HUES6 (cell line): ENCODE data around the gene RPL13.

Experiments used
- H3K27ac ChIP-seq: 2 replicates; pipeline ENCODE4 v1.7.0; 2013; ENCODE audit warnings: low read depth, mild to moderate bottlenecking, low read length, inconsistent platforms
- H3K27me3 ChIP-seq: 2 replicates; pipeline ENCODE4 v1.6.1; 2013; ENCODE audit warnings: low read length; ENCODE audit not compliant: control insufficient read depth, insufficient read depth
- H3K36me3 ChIP-seq: 2 replicates; pipeline ENCODE4 v1.6.1; 2013; ENCODE audit warnings: low read length; ENCODE audit not compliant: control insufficient read depth, insufficient read depth
- H3K4me1 ChIP-seq: 2 replicates; pipeline ENCODE4 v1.6.1; 2013; ENCODE audit warnings: low read length; ENCODE audit not compliant: control insufficient read depth, insufficient read depth
- H3K4me3 ChIP-seq: 2 replicates; pipeline ENCODE4 v1.5.1; 2013; ENCODE audit warnings: low read depth, low read length
- H3K9ac ChIP-seq: one replicate; pipeline ENCODE4 v1.6.1; 2013; ENCODE audit warnings: mild to moderate bottlenecking, low read length
- H3K9me3 ChIP-seq: 2 replicates; pipeline ENCODE4 v1.6.1; 2013; ENCODE audit warnings: low read depth, low read length; ENCODE audit not compliant: control insufficient read depth, insufficient read depth

RPL13 gene

DNA sequence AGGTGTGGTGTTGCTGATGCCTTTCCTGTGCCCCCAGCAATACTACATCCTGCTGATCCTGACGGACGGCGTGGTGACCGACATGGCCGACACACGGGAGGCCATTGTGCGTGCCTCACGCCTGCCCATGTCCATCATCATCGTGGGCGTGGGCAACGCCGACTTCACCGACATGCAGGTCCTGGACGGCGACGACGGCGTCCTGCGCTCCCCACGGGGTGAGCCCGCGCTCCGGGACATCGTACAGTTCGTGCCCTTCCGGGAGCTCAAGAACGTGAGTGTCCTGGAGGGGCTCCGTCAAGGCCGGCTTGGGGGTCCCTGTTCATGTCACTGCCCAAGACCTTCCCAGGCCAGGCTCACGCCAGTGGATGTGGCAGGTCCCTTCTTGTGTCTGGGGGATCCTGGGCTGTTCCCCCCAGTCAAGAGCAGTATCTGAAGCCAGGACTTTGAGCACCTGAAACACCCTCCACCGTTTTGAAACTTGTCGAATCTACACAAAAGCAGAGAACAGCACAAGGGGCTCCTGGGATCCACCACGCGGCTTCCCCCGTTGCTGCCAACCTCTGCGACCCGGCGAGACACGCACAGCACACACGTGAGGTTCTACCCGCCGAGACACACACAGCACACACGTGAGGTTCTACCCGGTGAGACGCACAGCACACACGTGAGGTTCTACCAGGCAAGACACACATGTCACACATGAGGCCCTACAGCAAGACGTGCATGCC lies 35.0 kb downstream of the RPL13 start:
- Histone ChIP-seq H3K9ac (no peak overlapping the region), H3K27ac (no peak overlapping the region), H3K4me3 (no peak overlapping the region), H3K27me3 (no peaks in the 10 kb centered on the region), H3K36me3 (peaks cover 4% of the 10 kb centered on the region; the same call in 1 of the 2 replicates), H3K4me1 (peaks cover 5% of the 10 kb centered on the region; the same call in 1 of the 2 replicates), H3K9me3 (no peaks in the 10 kb centered on the region)

DNA sequence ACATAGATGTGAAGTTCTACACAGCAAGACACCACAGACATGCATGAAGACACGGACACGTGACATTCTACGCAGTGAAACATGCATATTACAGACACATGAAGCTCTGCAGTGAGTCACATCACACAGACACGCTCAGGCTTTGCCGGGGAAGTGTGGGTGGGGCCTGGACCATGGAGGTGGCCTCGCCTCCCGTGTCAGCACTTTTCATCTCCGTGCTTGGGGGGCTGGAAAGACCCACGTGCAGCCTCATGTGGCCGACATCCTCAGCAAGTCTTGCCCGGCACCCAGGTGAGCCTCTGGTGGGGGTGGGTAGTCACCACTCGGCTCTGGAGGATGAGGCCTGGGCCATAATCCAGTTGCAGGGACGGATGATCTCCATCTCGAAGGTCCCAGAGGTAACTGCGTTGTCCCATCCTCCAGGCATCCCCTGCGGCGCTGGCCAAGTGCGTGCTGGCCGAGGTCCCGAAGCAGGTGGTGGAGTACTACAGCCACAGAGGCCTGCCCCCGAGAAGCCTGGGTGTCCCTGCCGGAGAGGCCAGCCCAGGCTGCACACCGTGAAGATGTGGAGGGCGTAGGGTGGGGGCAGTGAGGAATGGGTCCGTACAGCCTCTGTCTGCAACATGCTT lies 35.7 kb downstream of the RPL13 start:
- no peak overlapping the region for H3K9ac ChIP-seq
- H3K27me3 ChIP-seq = no peaks in the 10 kb centered on the region
- peaks cover 4% of the 10 kb centered on the region; the same call in 1 of the 2 replicates for H3K36me3 ChIP-seq
- no peak overlapping the region for H3K4me3 ChIP-seq
- H3K27ac ChIP-seq = no peak overlapping the region
- no peaks in the 10 kb centered on the region for H3K9me3 ChIP-seq
- H3K4me1 ChIP-seq = peaks cover 5% of the 10 kb centered on the region; the same call in 1 of the 2 replicates

DNA sequence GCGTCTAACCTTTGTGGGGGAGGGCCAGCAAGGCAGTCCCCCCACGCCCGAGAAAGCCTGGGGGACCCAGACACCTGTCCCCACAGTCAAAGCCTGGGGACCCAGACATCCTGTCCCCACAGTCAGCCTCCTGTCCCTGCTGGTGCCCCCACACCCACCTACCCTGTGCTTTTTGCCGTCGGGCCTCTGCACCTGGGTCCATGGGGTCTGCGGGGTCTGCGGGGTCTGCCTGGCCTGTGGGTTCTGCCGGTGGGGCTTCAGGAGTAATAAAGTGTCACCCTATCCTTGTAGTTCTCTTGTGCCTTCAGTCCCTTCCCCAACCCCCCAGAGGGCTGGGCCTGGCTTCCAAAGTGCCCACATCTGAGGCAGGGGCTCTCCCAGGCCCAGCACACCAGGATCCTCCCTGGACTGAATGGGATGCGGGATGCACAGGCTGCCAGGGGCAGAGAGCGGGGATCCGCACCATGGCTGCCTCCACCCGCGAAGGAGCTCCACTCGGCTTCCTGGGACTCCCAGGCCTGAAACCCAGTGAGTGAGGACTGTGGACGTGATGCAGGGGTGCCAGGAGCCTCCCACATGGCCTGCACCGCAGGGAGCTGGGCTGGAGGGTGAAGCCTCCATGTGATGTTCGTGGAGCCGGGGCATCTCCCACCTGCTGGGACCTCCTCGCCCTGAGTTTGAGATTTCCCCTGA lies 36.6 kb downstream of the RPL13 start:
- H3K27ac ChIP-seq = no peak overlapping the region

DNA sequence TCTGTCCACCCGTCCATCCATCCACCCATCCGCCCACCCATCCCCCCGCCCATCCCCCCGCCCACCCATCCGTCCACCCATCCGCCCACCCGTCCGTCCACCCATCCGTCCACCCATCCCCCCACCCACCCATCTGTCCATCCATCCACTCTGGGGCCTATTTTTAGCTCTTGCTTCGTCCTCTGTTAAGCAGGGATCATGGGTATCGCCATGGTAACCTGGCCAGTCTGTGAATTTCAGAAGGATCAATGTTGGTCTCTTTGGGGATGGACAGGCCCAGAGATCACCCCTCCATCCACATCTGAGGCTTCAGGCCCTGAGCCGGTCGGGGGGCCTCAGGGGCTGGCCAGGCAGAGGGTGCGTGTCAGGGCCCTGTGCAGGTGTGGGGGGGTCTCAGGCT lies 37.7 kb downstream of the RPL13 start:
- H3K4me1 ChIP-seq = peaks cover 18% of the 10 kb centered on the region; the same call in 1 of the 2 replicates
- no peak overlapping the region for H3K9ac ChIP-seq
- no peaks in the 10 kb centered on the region for H3K9me3 ChIP-seq
- H3K4me3 ChIP-seq = no peak overlapping the region
- H3K27me3 ChIP-seq = no peaks in the 10 kb centered on the region
- H3K36me3 ChIP-seq = peaks cover 4% of the 10 kb centered on the region; the same call in 1 of the 2 replicates
- H3K27ac ChIP-seq = no peak overlapping the region

More for the DNA sequence above, 36.6 kb downstream of the RPL13 start:
- Histone ChIP-seq H3K27me3 (no peaks in the 10 kb centered on the region), H3K9me3 (no peaks in the 10 kb centered on the region), H3K9ac (no peak overlapping the region), H3K4me1 (peaks cover 8% of the 10 kb centered on the region; the same call in 1 of the 2 replicates), H3K4me3 (no peak overlapping the region), H3K36me3 (peaks cover 4% of the 10 kb centered on the region; the same call in 1 of the 2 replicates)

DNA sequence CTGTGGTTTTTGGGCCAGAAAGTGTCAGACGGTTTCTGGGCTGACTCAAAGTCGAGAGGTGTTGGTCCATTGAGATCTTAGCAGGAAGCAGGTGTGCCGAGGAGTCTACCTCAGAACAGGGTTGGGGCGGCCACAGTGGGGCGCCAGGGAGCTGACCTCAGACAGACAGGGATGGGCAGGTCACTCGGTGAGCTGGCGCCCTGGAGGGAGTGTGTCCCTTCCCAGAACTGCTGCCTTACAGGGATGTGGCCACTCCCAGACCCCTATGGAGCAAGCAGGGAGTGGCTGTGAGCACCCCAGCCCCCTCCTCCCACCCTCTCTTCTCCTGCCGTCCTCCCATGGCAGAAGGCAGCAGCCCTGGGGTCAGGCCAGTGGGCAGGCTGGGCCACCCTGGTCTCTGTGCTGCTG lies 39.0 kb downstream of the RPL13 start:
- no peak overlapping the region for H3K9ac ChIP-seq
- H3K9me3 ChIP-seq = no peaks in the 10 kb centered on the region
- H3K4me3 ChIP-seq = no peak overlapping the region
- peaks cover 18% of the 10 kb centered on the region; the same call in 1 of the 2 replicates for H3K4me1 ChIP-seq
- no peak overlapping the region for H3K27ac ChIP-seq
- no peaks in the 10 kb centered on the region for H3K27me3 ChIP-seq
- H3K36me3 ChIP-seq = peaks cover 4% of the 10 kb centered on the region; the same call in 1 of the 2 replicates

DNA sequence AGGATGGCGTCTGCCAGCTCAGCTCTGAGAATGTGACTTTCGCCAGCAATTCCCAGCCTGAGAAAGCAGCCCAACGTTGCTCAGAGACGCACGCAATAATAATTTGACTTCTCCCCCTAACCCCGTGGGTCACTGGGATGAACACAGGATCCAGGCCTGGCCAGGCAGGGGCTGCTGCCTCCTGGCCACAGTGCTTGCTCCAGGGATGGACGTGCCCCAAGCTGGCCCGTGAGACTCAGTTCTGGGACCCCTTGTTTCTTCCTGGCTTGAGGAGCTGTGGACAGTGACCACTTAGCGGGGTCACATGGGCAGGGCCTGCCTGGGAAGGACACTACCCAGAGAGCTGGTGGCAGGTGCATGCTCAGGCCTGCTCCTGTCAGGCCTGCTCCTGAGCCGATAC lies 39.4 kb downstream of the RPL13 start:
- no peaks in the 10 kb centered on the region for H3K27me3 ChIP-seq
- H3K36me3 ChIP-seq = peaks cover 4% of the 10 kb centered on the region; the same call in 1 of the 2 replicates
- no peak overlapping the region for H3K27ac ChIP-seq

DNA sequence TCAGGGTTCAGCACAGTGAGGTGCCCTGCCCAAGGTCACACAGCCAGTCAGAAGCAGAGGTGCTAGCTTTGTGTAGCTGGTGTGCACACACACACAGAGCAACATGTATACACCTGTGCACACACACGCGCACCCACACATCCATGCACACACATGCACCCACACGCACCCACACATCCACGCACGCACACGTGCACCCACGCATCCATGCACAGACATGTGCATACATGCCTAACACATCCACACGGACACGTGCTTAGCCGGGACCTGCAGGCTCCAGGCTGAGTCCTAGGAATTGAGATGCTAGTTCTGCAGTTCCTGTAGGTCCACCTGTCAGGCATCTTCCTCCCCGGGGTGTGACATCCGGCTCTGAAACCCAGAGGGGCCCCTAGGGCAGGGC lies 39.9 kb downstream of the RPL13 start:
- no peak overlapping the region for H3K9ac ChIP-seq
- H3K4me1 ChIP-seq = peaks cover 18% of the 10 kb centered on the region; the same call in 1 of the 2 replicates
- no peaks in the 10 kb centered on the region for H3K9me3 ChIP-seq
- peaks cover 4% of the 10 kb centered on the region; the same call in 1 of the 2 replicates for H3K36me3 ChIP-seq
- H3K27me3 ChIP-seq = no peaks in the 10 kb centered on the region
- no peak overlapping the region for H3K27ac ChIP-seq
- H3K4me3 ChIP-seq = no peak overlapping the region

More for the DNA sequence above, 39.4 kb downstream of the RPL13 start:
- H3K9ac ChIP-seq = no peak overlapping the region
- H3K9me3 ChIP-seq = no peaks in the 10 kb centered on the region
- peaks cover 18% of the 10 kb centered on the region; the same call in 1 of the 2 replicates for H3K4me1 ChIP-seq
- H3K4me3 ChIP-seq = no peak overlapping the region

DNA sequence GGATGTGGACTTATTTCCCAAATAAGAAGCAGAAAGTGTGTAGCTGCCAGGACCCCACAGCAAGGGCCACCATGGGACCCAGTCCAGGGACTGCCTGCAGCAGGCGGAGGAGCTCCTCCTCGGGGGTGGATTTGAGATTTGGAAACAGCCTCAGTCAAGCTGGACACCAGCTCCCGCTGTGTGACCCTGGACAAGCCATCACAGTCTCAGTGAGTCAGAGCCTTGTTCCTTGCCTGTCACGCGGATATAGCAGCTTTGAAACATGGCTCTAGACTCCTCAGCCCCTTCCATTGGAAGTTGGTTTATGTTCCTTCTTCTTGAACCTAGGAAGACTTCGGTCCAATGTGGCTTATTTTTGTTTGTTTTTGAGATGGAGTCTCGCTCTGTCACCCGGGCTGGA lies 40.5 kb downstream of the RPL13 start:
- no peak overlapping the region for H3K9ac ChIP-seq
- no peak overlapping the region for H3K4me3 ChIP-seq
- no peaks in the 10 kb centered on the region for H3K27me3 ChIP-seq
- no peaks in the 10 kb centered on the region for H3K9me3 ChIP-seq
- peaks cover under 1% of the 10 kb centered on the region; the same call in 1 of the 2 replicates for H3K36me3 ChIP-seq
- no peak overlapping the region for H3K27ac ChIP-seq
- peaks cover 18% of the 10 kb centered on the region; the same call in 1 of the 2 replicates for H3K4me1 ChIP-seq

DNA sequence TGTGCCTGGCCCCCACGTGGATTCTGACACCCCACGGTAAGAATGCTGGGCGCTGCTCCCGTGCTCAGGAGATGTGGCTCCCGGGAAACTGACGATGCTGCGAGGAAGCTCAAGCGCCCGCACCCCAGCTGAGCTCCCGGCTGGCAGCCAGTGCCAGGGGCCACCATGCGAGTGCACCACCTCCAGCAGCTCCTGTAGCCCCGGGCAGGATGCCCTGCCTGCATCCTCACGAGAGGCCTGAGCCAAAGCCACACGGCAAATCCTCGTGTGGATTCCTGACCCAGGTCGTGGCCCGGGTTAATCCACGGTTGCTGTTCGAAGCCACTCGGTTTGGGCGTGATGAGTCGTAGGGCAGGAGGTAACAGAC lies 41.4 kb downstream of the RPL13 start:
- Histone ChIP-seq H3K4me3 (no peak overlapping the region), H3K27me3 (no peaks in the 10 kb centered on the region), H3K27ac (no peak overlapping the region), H3K4me1 (peaks cover 18% of the 10 kb centered on the region; the same call in 1 of the 2 replicates), H3K36me3 (no peaks in the 10 kb centered on the region), H3K9ac (no peak overlapping the region), H3K9me3 (no peaks in the 10 kb centered on the region)

DNA sequence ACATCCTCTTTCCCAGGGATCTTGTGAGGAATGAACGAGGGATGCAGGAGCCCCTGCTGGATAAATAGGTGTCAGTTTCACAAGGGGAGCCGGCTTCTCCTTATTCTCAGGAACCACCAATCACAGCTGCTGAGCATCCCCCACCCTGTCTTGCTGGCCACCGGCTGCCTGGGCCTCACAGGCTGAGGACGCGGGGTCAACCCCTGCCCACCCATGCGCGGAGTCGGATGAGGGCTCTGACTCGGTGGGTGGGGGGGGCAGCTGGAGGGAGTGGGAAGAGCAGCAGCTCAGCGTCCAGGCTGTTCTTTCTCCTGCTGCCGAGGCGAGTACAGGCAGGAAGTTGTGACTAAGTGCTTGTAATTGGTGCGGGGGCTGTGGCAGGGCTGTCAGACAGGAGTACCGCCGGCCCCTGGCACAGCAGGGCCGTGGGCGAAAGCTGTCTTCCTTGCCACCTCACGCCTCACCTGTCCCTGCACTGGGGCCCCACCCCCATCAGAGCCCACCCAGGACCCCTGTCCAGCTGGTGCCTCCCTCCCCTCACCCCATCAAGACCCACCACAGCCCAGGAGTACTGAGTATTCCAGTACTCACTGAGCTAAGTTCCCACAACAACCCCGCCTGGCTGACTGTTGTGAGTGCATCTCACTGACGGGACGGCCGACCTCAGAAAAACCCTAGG lies 41.9 kb downstream of the RPL13 start:
- H3K27me3 ChIP-seq = no peaks in the 10 kb centered on the region
- H3K36me3 ChIP-seq = no peaks in the 10 kb centered on the region
- no peak overlapping the region for H3K27ac ChIP-seq
- no peak overlapping the region for H3K9ac ChIP-seq
- H3K4me1 ChIP-seq = peaks cover 18% of the 10 kb centered on the region; the same call in 1 of the 2 replicates
- no peaks in the 10 kb centered on the region for H3K9me3 ChIP-seq
- peak overlapping the region; percentile 30; the same call in 1 of the 2 replicates for H3K4me3 ChIP-seq
